ENCODE data around the gene KRTAP10-12.

DNA sequence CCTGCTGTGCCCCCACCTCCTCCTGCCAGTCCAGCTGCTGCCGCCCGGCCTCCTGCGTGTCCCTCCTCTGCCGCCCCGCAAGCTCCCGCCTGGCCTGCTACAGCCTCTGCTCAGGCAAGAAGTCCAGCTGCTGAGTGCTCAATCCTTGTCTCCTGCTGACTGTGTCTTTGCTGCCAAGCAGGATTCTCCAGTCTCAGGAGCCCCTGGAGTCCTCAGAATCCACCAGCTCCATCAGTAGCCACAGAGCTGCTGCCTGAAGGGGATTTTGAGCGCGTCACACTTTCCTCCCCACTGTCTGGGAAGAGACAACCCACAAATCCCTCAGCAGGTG lies 49.8 kb upstream of the KRTAP10-12 start:
- TF ChIP-seq, protein P1, sequence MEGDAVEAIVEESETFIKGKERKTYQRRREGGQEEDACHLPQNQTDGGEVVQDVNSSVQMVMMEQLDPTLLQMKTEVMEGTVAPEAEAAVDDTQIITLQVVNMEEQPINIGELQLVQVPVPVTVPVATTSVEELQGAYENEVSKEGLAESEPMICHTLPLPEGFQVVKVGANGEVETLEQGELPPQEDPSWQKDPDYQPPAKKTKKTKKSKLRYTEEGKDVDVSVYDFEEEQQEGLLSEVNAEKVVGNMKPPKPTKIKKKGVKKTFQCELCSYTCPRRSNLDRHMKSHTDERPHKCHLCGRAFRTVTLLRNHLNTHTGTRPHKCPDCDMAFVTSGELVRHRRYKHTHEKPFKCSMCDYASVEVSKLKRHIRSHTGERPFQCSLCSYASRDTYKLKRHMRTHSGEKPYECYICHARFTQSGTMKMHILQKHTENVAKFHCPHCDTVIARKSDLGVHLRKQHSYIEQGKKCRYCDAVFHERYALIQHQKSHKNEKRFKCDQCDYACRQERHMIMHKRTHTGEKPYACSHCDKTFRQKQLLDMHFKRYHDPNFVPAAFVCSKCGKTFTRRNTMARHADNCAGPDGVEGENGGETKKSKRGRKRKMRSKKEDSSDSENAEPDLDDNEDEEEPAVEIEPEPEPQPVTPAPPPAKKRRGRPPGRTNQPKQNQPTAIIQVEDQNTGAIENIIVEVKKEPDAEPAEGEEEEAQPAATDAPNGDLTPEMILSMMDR (IDR thresholded peaks at IDR 0.05; ENCODE audit: poor library complexity) = no peak
- TF ChIP-seq EZH2 (IDR thresholded peaks at IDR 0.05; ENCODE audit: borderline replicate concordance) (no peak), EZH2phosphoT487 (IDR thresholded peaks at IDR 0.05; ENCODE audit: low read depth, severe bottlenecking, unreplicated experiment) (no peak)
